Activated T-cell treated with anti-CD3 and anti-CD28 coated beads for 48 hours (primary cell): ENCODE results near the gene ALKAL2.

Experiments
- DNase-seq: peaks from one replicate; pipeline ENCODE4 v3.0.0-alpha.2; 2020; ENCODE audit warnings: low read depth

The ALKAL2 gene

GRCh38 chr2:244547-244946, 43.3 kb downstream of the ALKAL2 start:
- no peak for DNase-seq

DNA sequence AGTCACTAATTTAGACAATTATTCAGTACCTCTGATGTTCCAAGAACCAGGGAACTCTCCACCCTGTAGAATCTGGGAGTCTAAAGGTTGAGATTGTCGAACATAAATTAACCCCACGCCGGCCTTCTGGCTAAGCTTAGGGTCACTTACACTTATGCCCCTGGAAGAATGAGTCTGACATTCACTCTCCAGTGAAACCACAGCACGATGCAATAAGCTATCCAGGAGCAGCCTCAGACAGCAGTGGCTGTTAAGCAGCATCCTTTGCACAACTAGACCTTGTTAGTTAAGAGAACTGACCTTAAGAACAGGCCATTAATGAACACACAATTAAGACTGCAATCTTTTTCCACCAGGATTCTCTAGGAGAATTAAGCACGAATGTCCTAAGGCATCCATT, 49.0 kb downstream of the ALKAL2 start:
- DNase-seq: no peak

- DNase-seq: no peak
These were observed 49.5 kb downstream of the ALKAL2 start for GRCh38 chr2:238431-238830.

GRCh38 chr2:237878-238277, 50.0 kb downstream of the ALKAL2 start:
- DNase-seq: no peak

- DNase-seq: no peak
These were observed 50.8 kb downstream of the ALKAL2 start for GRCh38 chr2:236993-237539.

DNA sequence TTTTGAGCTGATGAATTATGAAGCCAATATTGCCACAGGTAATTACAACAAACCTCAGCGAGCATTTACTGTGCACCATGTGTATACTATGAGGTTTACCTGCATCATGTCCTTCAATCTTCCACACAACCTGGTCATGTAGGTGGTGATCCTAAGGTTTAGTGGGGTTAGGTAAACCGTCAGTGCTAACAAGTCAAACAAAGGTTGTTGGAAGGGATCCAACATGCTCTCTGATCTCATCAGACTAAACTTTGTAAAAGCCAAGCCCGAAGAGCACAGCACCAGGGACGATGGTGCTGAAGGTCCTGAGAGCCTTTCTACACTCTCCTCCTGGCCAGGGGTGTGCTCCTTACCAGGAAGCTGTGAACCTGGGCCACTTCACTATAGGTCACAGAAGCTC, 53.5 kb downstream of the ALKAL2 start:
- no peak for DNase-seq

DNA sequence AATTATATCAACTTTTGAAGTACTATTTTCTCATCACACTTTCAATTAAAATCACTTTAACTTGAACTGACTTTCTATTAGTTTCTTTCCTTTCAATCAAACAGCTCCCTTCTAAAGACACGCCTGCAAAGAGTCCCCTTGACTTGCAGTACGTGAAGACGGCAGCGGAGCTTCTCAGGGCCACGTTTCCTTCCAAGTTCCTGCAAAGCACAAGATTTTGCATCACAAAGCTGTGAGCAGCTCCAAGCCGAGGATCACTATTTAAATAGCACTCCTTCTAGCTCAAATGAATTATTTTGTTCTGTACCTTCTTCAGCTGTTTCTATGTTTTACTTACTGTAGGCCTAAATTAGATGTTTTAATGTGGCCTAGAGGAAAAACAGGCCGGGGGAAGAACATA, 54.9 kb downstream of the ALKAL2 start:
- DNase-seq: no peak

DNA sequence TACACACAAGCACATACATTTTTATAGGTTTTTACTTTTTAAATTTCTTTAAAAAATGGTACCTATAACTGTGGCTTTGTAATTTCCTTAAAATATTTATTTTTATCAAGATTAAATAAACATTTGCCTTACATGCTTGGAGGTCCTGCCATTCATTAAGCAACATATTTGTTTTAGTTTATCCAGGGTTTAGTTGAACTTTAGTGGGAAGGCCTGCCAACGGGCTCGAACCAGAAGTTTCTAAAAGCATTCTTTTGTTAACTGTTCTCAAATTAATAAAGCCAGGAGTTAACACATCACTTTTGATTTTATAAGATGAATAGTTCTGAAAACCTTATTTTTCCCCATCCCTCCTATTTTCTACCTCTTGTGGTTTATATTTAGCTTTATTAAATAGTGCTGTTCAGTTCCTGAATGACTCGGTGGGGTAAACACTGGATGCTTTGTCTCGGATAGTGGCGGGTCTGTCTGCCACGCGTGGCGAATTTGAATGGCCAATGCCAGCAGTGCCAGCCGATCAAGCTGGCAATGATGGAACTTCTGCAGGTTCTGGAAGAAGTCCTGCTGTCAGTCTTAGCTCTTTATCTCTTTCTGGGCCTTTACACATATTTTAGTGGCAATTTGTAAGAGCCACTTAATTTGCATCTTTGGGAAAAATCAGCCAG, 56.2 kb downstream of the ALKAL2 start:
- DNase-seq: no peak
